ENCODE measurements around the gene KLHL25.

KLHL25 gene

DNA sequence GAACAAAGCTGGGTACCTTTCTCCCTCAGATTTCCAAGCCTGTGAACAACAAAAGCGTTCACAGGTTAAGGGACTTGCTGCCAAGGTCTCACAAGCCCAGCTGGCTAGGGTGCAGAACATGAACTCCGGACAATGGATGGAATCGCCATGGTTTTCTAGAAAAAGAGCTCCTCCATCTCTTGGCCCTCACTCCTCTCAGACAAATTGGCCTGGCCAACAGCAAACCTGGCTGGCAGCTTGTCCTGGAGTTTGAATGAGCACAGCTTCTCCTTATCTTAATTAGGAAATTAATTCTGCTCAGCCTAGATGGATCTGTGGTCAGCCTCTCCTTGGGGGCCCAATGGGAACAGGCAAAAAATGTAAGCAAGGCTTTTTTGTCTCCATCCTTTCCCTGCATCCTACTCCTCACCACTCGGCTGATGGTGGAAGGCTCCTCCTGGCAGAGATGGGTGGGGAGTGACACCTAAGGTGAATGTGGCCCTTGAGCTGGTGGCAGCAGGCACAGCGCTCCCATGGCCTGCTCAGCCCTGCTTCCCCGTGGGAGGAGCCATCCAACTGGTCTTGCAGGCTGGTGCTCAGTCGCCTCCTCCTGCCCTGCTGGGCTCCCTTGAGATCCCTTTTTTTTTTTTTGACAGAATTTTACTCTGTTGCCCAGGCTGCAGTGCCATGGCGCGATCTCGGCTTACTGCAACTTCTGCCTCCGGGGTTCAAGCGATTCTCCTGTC, 5.8 kb downstream of the KLHL25 start:
- Histone ChIP-seq H3K27me3 (ENCODE audit: insufficient read depth, low read length) (no peaks in the 10 kb centered on the region), H3K4me1 (ENCODE audit: control insufficient read depth, insufficient read depth, low read length, unreplicated experiment) (peaks cover 23% of the 10 kb centered on the region), H2AFZ (ENCODE audit: low read length, unreplicated experiment) (no peak overlapping the region), H3K27ac (ENCODE audit: low read depth, low read length) (no peak overlapping the region), H3K36me3 (ENCODE audit: insufficient read depth, low read length) (no peaks in the 10 kb centered on the region), H3K4me3 (ENCODE audit: low read depth, low read length) (no peak overlapping the region), H3K79me2 (ENCODE audit: control insufficient read depth, insufficient read depth, low read length, unreplicated experiment) (peaks cover 26% of the 10 kb centered on the region)

- H3K36me3 ChIP-seq (ENCODE audit: insufficient read depth, low read length): no peaks in the 10 kb centered on the region
- peaks cover 16% of the 10 kb centered on the region for H3K4me1 ChIP-seq (ENCODE audit: control insufficient read depth, insufficient read depth, low read length, unreplicated experiment)
- H3K4me3 ChIP-seq (ENCODE audit: low read depth, low read length): no peak overlapping the region
- no peaks in the 10 kb centered on the region for H3K27me3 ChIP-seq (ENCODE audit: insufficient read depth, low read length)
- no peak overlapping the region for H2AFZ ChIP-seq (ENCODE audit: low read length, unreplicated experiment)
- no peak overlapping the region for H3K27ac ChIP-seq (ENCODE audit: low read depth, low read length)
- H3K79me2 ChIP-seq (ENCODE audit: control insufficient read depth, insufficient read depth, low read length, unreplicated experiment): peaks cover 9% of the 10 kb centered on the region
Measured at GRCh38 chr15:85786781-85787114, 8.0 kb downstream of the KLHL25 start.

DNA sequence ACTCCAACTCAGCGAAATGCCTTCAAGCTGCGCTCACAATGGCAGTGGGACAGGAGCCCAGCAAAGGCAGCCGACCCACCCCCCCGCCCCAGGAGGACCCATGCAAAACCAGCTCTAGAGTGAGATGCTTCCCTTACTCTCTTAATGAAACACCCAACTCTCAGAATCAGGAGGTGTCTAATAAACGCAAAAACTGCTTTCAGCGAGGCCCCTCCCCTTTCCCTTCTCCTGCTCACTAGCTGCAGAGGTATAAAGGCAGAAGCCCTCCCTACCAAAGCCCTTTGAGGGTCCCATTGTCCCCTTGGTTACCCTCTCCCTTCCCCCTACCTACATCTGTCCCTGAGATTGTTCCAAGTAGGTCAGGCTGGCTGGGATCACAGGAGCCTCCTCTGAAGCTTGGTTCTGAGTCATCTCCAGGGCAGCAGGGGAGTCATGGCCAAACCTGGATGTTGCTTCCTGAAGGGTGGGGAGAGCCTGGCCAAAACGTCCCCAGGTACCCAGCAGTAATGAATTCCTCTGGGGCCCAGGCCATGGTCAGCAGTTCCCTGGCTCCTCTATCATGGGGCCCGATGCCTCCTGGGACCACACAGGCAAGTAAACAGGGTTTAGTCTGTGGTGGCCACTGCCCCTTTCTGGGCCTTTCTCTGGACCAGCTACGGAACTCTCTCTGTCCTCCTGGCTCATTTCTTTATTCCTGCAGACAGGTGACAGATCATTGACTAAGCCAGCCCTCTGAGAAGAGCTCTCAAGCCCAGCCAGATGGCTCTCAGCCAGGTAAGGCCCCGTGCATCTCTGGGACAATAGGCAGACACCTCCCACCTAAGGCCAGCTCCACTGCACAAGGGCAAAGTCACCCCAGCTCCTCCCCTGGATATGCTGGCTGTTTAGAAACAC, 8.6 kb downstream of the KLHL25 start:
- no peak overlapping the region for H3K27ac ChIP-seq (ENCODE audit: low read depth, low read length)
- H3K4me3 ChIP-seq (ENCODE audit: low read depth, low read length): no peak overlapping the region
- no peaks in the 10 kb centered on the region for H3K27me3 ChIP-seq (ENCODE audit: insufficient read depth, low read length)
- no peaks in the 10 kb centered on the region for H3K36me3 ChIP-seq (ENCODE audit: insufficient read depth, low read length)
- no peak overlapping the region for H2AFZ ChIP-seq (ENCODE audit: low read length, unreplicated experiment)
- H3K79me2 ChIP-seq (ENCODE audit: control insufficient read depth, insufficient read depth, low read length, unreplicated experiment): peaks cover 6% of the 10 kb centered on the region
- H3K4me1 ChIP-seq (ENCODE audit: control insufficient read depth, insufficient read depth, low read length, unreplicated experiment): peaks cover 16% of the 10 kb centered on the region

- Histone ChIP-seq H3K79me2 (ENCODE audit: control insufficient read depth, insufficient read depth, low read length, unreplicated experiment) (peaks cover 11% of the 10 kb centered on the region), H3K27ac (ENCODE audit: low read depth, low read length) (no peak overlapping the region), H3K4me3 (ENCODE audit: low read depth, low read length) (no peak overlapping the region), H2AFZ (ENCODE audit: low read length, unreplicated experiment) (no peak overlapping the region), H3K4me1 (ENCODE audit: control insufficient read depth, insufficient read depth, low read length, unreplicated experiment) (peaks cover 16% of the 10 kb centered on the region), H3K27me3 (ENCODE audit: insufficient read depth, low read length) (no peaks in the 10 kb centered on the region), H3K36me3 (ENCODE audit: insufficient read depth, low read length) (no peaks in the 10 kb centered on the region)
Measured at GRCh38 chr15:85782064-85782463, 12.7 kb downstream of the KLHL25 start.

GRCh38 chr15:85781099-85781498, 13.6 kb downstream of the KLHL25 start:
- no peaks in the 10 kb centered on the region for H3K27me3 ChIP-seq (ENCODE audit: insufficient read depth, low read length)
- no peaks in the 10 kb centered on the region for H3K36me3 ChIP-seq (ENCODE audit: insufficient read depth, low read length)
- no peak overlapping the region for H3K27ac ChIP-seq (ENCODE audit: low read depth, low read length)
- peaks cover 11% of the 10 kb centered on the region for H3K79me2 ChIP-seq (ENCODE audit: control insufficient read depth, insufficient read depth, low read length, unreplicated experiment)
- peaks cover 10% of the 10 kb centered on the region for H3K4me1 ChIP-seq (ENCODE audit: control insufficient read depth, insufficient read depth, low read length, unreplicated experiment)
- no peak overlapping the region for H2AFZ ChIP-seq (ENCODE audit: low read length, unreplicated experiment)
- H3K4me3 ChIP-seq (ENCODE audit: low read depth, low read length): no peak overlapping the region

DNA sequence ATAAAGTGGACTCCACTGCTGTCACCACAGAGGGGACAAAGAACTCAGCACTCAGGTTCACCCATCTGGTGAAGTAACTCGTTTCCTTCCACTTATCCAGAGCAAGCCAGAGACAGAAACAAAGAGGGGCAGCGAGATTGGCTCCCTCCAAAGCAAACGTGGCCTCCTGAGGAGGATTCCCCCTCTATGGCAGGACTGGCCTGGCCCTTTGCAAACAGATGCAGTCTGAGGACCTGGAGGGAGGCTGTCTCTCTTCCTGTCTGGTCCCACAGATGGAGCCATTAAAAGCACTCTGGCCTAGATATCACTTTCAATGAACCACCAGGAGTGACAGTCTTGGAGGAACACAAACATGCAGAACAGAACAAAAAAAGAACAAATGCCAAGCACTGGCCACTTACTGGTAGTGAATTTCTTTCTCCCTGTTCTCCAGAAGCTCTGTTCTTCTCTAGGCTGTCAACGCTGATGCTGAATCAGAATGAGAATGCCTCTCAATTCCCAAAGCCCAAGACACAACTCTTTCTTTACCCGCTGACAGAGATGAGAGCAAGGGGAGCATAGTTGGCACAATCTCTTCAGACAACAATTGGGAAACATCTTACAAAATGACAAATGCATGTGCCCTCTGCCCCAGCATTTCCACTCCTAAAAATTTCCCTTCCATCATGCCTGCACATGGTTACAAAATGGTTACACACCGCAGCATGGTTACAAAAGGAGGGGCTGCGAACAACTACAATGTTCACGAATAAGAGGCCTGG, 14.3 kb downstream of the KLHL25 start:
- H3K36me3 ChIP-seq (ENCODE audit: insufficient read depth, low read length): no peaks in the 10 kb centered on the region
- H2AFZ ChIP-seq (ENCODE audit: low read length, unreplicated experiment): no peak overlapping the region
- no peak overlapping the region for H3K27ac ChIP-seq (ENCODE audit: low read depth, low read length)
- H3K4me1 ChIP-seq (ENCODE audit: control insufficient read depth, insufficient read depth, low read length, unreplicated experiment): peaks cover 3% of the 10 kb centered on the region
- peaks cover 13% of the 10 kb centered on the region for H3K79me2 ChIP-seq (ENCODE audit: control insufficient read depth, insufficient read depth, low read length, unreplicated experiment)
- H3K4me3 ChIP-seq (ENCODE audit: low read depth, low read length): no peak overlapping the region
- H3K27me3 ChIP-seq (ENCODE audit: insufficient read depth, low read length): no peaks in the 10 kb centered on the region

DNA sequence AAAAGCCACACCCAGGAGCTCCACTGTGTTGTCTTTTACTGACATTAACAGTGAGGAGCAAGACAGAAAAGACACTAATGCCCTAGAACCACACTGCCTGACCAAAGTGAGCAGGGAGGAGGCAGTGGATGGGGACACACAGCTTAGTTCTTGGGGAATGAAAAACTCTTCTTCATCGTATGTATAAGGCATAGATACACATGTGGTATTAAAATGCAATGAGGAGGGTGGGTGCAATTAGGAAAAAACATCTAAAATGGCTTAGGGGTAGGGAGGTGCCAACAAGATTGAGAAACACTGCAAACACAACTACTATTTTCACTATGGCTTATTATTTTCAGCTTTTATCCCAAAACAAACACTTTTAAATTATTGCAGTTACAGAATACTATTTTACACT, 15.5 kb downstream of the KLHL25 start:
- no peak overlapping the region for H2AFZ ChIP-seq (ENCODE audit: low read length, unreplicated experiment)
- no peak overlapping the region for H3K4me3 ChIP-seq (ENCODE audit: low read depth, low read length)
- peaks cover 12% of the 10 kb centered on the region for H3K79me2 ChIP-seq (ENCODE audit: control insufficient read depth, insufficient read depth, low read length, unreplicated experiment)
- no peak overlapping the region for H3K27ac ChIP-seq (ENCODE audit: low read depth, low read length)
- no peaks in the 10 kb centered on the region for H3K27me3 ChIP-seq (ENCODE audit: insufficient read depth, low read length)
- H3K4me1 ChIP-seq (ENCODE audit: control insufficient read depth, insufficient read depth, low read length, unreplicated experiment): no peaks in the 10 kb centered on the region
- H3K36me3 ChIP-seq (ENCODE audit: insufficient read depth, low read length): no peaks in the 10 kb centered on the region

GRCh38 chr15:85778107-85778776, 16.5 kb downstream of the KLHL25 start:
- Histone ChIP-seq H3K36me3 (ENCODE audit: insufficient read depth, low read length) (no peaks in the 10 kb centered on the region), H3K27ac (ENCODE audit: low read depth, low read length) (no peak overlapping the region), H2AFZ (ENCODE audit: low read length, unreplicated experiment) (no peak overlapping the region), H3K79me2 (ENCODE audit: control insufficient read depth, insufficient read depth, low read length, unreplicated experiment) (peaks cover 12% of the 10 kb centered on the region), H3K4me3 (ENCODE audit: low read depth, low read length) (no peak overlapping the region), H3K27me3 (ENCODE audit: insufficient read depth, low read length) (no peaks in the 10 kb centered on the region), H3K4me1 (ENCODE audit: control insufficient read depth, insufficient read depth, low read length, unreplicated experiment) (no peaks in the 10 kb centered on the region)

DNA sequence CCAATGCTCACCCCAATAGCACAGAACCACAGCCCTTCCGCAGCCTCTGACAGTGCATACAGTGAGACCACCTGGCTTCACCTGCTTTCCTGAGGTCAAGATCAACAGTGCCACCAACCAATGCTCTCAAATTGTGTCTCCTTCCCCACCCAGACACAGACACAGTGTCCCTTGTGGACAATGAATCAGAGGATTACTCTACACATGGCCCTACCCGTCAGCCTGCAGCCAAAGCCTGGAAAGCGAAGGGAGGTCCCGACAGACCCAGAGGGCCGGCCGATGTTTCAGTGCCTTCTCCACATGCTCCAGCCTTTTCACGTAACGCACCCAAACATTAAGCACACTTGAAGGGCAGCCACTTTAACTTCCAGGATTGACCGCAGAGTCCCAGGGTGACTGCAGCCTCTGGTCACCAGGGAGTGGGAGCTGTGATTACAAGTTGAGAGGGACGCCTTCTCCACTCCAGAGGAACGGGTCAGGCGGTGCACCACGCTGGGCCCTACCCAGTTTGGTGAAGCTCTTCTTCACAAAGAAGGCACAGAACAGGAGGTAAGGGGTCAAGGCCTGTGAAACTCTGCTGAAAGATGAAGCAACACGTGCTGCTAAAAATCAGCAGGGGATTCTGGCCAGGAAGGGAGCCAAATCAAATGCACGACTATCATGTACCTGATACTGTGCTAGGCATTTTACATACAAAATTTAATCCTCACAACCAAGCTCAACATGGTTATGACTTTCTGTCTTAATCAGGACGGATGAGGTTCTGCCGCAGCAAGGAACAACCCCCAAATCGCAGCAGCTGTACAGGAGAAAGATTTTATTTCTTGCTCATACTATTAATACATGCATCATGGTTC, 17.2 kb downstream of the KLHL25 start:
- peaks cover under 1% of the 10 kb centered on the region for H3K4me1 ChIP-seq (ENCODE audit: control insufficient read depth, insufficient read depth, low read length, unreplicated experiment)
- peaks cover 12% of the 10 kb centered on the region for H3K79me2 ChIP-seq (ENCODE audit: control insufficient read depth, insufficient read depth, low read length, unreplicated experiment)
- no peaks in the 10 kb centered on the region for H3K36me3 ChIP-seq (ENCODE audit: insufficient read depth, low read length)
- H3K27ac ChIP-seq (ENCODE audit: low read depth, low read length): no peak overlapping the region
- H3K27me3 ChIP-seq (ENCODE audit: insufficient read depth, low read length): no peaks in the 10 kb centered on the region
- H3K4me3 ChIP-seq (ENCODE audit: low read depth, low read length): no peak overlapping the region
- H2AFZ ChIP-seq (ENCODE audit: low read length, unreplicated experiment): no peak overlapping the region
